ENCODE data around the gene NHEJ1.

DNA sequence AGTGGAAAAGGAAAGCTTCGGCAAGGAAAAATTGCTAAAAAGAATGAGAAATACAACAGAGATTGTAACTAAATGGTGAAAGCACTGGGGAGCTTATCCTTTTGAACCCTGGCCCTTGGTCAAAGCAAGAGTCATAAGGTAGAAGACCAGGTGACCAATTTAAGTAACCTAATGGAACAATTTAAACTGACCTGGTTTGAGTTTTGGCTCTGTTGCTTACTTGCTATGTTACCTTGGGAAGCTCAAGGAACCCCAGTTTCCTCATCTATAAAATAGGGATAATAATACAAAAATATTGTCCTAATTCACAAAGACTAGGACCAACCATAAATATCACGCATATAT, 48.6 kb downstream of the NHEJ1 start:
- TF ChIP-seq, protein P1, sequence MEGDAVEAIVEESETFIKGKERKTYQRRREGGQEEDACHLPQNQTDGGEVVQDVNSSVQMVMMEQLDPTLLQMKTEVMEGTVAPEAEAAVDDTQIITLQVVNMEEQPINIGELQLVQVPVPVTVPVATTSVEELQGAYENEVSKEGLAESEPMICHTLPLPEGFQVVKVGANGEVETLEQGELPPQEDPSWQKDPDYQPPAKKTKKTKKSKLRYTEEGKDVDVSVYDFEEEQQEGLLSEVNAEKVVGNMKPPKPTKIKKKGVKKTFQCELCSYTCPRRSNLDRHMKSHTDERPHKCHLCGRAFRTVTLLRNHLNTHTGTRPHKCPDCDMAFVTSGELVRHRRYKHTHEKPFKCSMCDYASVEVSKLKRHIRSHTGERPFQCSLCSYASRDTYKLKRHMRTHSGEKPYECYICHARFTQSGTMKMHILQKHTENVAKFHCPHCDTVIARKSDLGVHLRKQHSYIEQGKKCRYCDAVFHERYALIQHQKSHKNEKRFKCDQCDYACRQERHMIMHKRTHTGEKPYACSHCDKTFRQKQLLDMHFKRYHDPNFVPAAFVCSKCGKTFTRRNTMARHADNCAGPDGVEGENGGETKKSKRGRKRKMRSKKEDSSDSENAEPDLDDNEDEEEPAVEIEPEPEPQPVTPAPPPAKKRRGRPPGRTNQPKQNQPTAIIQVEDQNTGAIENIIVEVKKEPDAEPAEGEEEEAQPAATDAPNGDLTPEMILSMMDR (conservative IDR thresholded peaks at IDR 0.05; ENCODE audit: low read length) = no peak
- no peak for TF ChIP-seq EZH2phosphoT487 (IDR thresholded peaks at IDR 0.05; ENCODE audit: borderline replicate concordance, low read depth, low read length)
